Astrocyte (in vitro differentiated cells and primary cell): ENCODE results near the gene DAPL1. TPM values are rescaled to one million over a fixed set of nuclear protein-coding genes. Genes with fewer than 3 reads are reported as not detected.

ENCODE experiments used
- DNase-seq: peaks from one replicate; pipeline ENCODE4 v3.0.0-alpha.2; 2010; ENCODE audit warnings: low read depth
- FAIRE-seq: peaks from 2 replicates; lab custom pipeline; 2011; peaks lifted over from hg19 to GRCh38; lab: Jason Lieb, UNC
- H2AFZ ChIP-seq: 2 replicates; pipeline ENCODE4 v1.6.0; 2012; ENCODE audit warnings: low read depth, low read length, inconsistent platforms
- H3K27ac ChIP-seq: 2 replicates; pipeline ENCODE4 v1.5.1; 2011; ENCODE audit warnings: low read depth, low read length, inconsistent platforms
- H3K27me3 ChIP-seq: 2 replicates; pipeline ENCODE4 v1.6.0; 2011; ENCODE audit warnings: low read length, inconsistent platforms; ENCODE audit not compliant: insufficient read depth
- H3K36me3 ChIP-seq: 2 replicates; pipeline ENCODE4 v1.5.1; 2011; ENCODE audit warnings: low read length, inconsistent platforms; ENCODE audit not compliant: insufficient read depth
- H3K4me1 ChIP-seq: 2 replicates; pipeline ENCODE4 v1.5.1; 2011; ENCODE audit warnings: low read length, inconsistent platforms; ENCODE audit not compliant: insufficient read depth
- H3K4me2 ChIP-seq: 2 replicates; pipeline ENCODE4 v1.6.0; 2012; ENCODE audit warnings: low read length, inconsistent platforms
- H3K4me3 ChIP-seq: 2 replicates; pipeline ENCODE4 v1.5.1; 2011; ENCODE audit warnings: low read depth, mild to moderate bottlenecking, low read length, inconsistent platforms; ENCODE audit not compliant: insufficient read depth
- H3K79me2 ChIP-seq: 2 replicates; pipeline ENCODE4 v1.6.0; 2012; ENCODE audit warnings: mild to moderate bottlenecking, low read length, inconsistent platforms; ENCODE audit not compliant: insufficient read depth
- H3K9ac ChIP-seq: 2 replicates; pipeline ENCODE4 v1.6.0; 2012; ENCODE audit warnings: mild to moderate bottlenecking, low read length, inconsistent platforms
- H3K9me3 ChIP-seq: 2 replicates; pipeline ENCODE4 v1.5.1; 2012; ENCODE audit warnings: low read depth, mild to moderate bottlenecking, low read length, inconsistent platforms; ENCODE audit not compliant: insufficient read depth
- H4K20me1 ChIP-seq: 2 replicates; pipeline ENCODE4 v1.6.0; 2012; ENCODE audit warnings: low read length, inconsistent platforms; ENCODE audit not compliant: insufficient read depth
- H3K27ac Mint-ChIP-seq: one replicate; pipeline ENCODE4 v1.8.0; 2021; ENCODE audit warnings: mild to moderate bottlenecking, mixed read lengths; ENCODE audit not compliant: unreplicated experiment
- H3K27me3 Mint-ChIP-seq: one replicate; pipeline ENCODE4 v1.8.0; 2021; ENCODE audit warnings: low read depth, mixed read lengths; ENCODE audit not compliant: unreplicated experiment
- H3K36me3 Mint-ChIP-seq: one replicate; pipeline ENCODE4 v1.8.0; 2021; ENCODE audit warnings: low read depth, mixed read lengths; ENCODE audit not compliant: unreplicated experiment
- H3K4me1 Mint-ChIP-seq: one replicate; pipeline ENCODE4 v1.8.0; 2021; ENCODE audit warnings: low read depth, mixed read lengths; ENCODE audit not compliant: unreplicated experiment
- H3K4me3 Mint-ChIP-seq: one replicate; pipeline ENCODE4 v1.8.0; 2021; ENCODE audit warnings: mild to moderate bottlenecking, moderate library complexity, mixed read lengths; ENCODE audit not compliant: unreplicated experiment
- H3K9me3 Mint-ChIP-seq: one replicate; pipeline ENCODE4 v1.8.0; 2021; ENCODE audit warnings: mild to moderate bottlenecking, mixed read lengths; ENCODE audit not compliant: unreplicated experiment
- EZH2 ChIP-seq: IDR thresholded peaks from 2 replicates; pipeline ENCODE4 v1.6.1; 2012; ENCODE audit warnings: mild to moderate bottlenecking, low read length, inconsistent platforms; ENCODE audit not compliant: insufficient read depth
- total RNA-seq: library from RNA; stranded (reverse); gene quantifications from 2 replicates; pipeline ENCODE4 v1.2.1, GENCODE V29; 2021
- TF ChIP-seq, protein P1 (sequence below): IDR thresholded peaks from 2 replicates; pipeline ENCODE4 v1.5.1; 2011; ENCODE audit warnings: low read depth, mild to moderate bottlenecking, inconsistent platforms, low read length, moderate library complexity; ENCODE audit not compliant: insufficient read depth

Gene DAPL1
- total RNA-seq, 1 donor from 2014 or later: not detected

DNA sequence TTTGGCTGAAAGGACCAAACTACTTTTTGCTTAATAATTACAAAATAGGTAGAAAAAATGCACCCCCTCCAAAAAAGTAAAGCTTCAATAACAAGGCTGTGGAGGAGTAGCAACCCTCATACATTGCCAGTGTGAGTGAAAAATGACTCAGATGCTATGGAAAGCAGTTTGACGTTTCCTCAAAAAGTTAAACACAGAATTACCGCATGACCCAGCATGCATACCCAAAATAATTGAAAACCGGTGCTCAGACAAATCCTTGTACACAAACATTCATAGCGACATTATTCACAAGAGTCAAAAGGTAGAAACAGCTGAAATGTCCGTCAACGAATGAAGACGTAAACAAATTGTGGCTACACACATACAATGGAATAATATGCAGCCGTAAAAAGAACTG is 38.8 kb upstream of the DAPL1 start:
- no peak for FAIRE-seq

GRCh38 chr2:158756976-158757375 is 38.1 kb upstream of the DAPL1 start:
- DNase-seq: peak; percentile 58
- no peaks in the 10 kb centered on the region for H3K36me3 Mint-ChIP-seq
- peak overlapping the region; percentile 24 for H3K4me2 ChIP-seq
- H3K4me3 Mint-ChIP-seq: no peak overlapping the region
- no peak for TF ChIP-seq EZH2
- H3K9me3 Mint-ChIP-seq: peaks cover 2% of the 10 kb centered on the region
- no peaks in the 10 kb centered on the region for H3K27me3 Mint-ChIP-seq
- H3K9me3 ChIP-seq: no peaks in the 10 kb centered on the region
- no peak overlapping the region for H3K27ac Mint-ChIP-seq
- H3K36me3 ChIP-seq: no peaks in the 10 kb centered on the region
- no peak overlapping the region for H3K4me3 ChIP-seq
- H3K27me3 ChIP-seq: no peaks in the 10 kb centered on the region
- no peak overlapping the region for H3K9ac ChIP-seq
- no peak overlapping the region for H3K27ac ChIP-seq
- H4K20me1 ChIP-seq: no peaks in the 10 kb centered on the region
- H3K4me1 ChIP-seq: peaks cover 14% of the 10 kb centered on the region
- FAIRE-seq: no peak
- H3K79me2 ChIP-seq: no peaks in the 10 kb centered on the region
- H3K4me1 Mint-ChIP-seq: peaks cover 22% of the 10 kb centered on the region
- no peak overlapping the region for H2AFZ ChIP-seq

More for the DNA sequence above, 38.8 kb upstream of the DAPL1 start:
- TF ChIP-seq, protein P1, sequence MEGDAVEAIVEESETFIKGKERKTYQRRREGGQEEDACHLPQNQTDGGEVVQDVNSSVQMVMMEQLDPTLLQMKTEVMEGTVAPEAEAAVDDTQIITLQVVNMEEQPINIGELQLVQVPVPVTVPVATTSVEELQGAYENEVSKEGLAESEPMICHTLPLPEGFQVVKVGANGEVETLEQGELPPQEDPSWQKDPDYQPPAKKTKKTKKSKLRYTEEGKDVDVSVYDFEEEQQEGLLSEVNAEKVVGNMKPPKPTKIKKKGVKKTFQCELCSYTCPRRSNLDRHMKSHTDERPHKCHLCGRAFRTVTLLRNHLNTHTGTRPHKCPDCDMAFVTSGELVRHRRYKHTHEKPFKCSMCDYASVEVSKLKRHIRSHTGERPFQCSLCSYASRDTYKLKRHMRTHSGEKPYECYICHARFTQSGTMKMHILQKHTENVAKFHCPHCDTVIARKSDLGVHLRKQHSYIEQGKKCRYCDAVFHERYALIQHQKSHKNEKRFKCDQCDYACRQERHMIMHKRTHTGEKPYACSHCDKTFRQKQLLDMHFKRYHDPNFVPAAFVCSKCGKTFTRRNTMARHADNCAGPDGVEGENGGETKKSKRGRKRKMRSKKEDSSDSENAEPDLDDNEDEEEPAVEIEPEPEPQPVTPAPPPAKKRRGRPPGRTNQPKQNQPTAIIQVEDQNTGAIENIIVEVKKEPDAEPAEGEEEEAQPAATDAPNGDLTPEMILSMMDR: no peak
- no peak for TF ChIP-seq EZH2
- Mint-ChIP-seq H3K27ac (no peak overlapping the region), H3K4me1 (peaks cover 17% of the 10 kb centered on the region), H3K4me3 (no peak overlapping the region), H3K36me3 (no peaks in the 10 kb centered on the region), H3K27me3 (no peaks in the 10 kb centered on the region), H3K9me3 (peaks cover 2% of the 10 kb centered on the region)
- no peaks in the 10 kb centered on the region for H4K20me1 ChIP-seq
- H3K36me3 ChIP-seq: no peaks in the 10 kb centered on the region
- H3K4me2 ChIP-seq: peak overlapping the region; percentile 24
- H3K27ac ChIP-seq: no peak overlapping the region
- H3K4me3 ChIP-seq: no peak overlapping the region
- no peaks in the 10 kb centered on the region for H3K79me2 ChIP-seq
- no peak for DNase-seq
- no peaks in the 10 kb centered on the region for H3K27me3 ChIP-seq
- H2AFZ ChIP-seq: no peak overlapping the region
- peaks cover 14% of the 10 kb centered on the region for H3K4me1 ChIP-seq
- no peaks in the 10 kb centered on the region for H3K9me3 ChIP-seq
- H3K9ac ChIP-seq: no peak overlapping the region

DNA sequence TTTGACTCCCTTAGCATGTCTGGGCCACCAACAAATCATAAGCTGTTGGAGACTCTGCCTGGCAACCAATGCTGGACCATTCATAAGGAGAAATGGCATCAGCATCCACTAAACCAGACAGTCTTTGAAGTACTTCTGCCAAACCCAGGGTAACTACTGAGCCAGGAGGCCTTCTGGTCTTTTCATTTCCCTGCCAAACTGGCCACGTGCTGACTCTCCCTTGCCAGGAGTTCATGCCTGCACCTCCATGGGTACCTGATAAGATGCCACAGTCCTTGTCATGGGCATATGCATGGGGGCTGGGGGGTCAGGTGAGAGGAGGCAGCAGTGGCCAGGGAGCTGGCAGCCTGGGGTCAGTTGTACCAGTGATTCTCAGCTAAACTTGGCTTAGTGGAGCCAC is 34.2 kb upstream of the DAPL1 start:
- peaks cover 2% of the 10 kb centered on the region for H3K9me3 Mint-ChIP-seq
- Histone ChIP-seq H3K4me2 (no peak overlapping the region), H4K20me1 (no peaks in the 10 kb centered on the region), H3K4me3 (no peak overlapping the region), H3K27me3 (no peaks in the 10 kb centered on the region), H3K36me3 (no peaks in the 10 kb centered on the region), H3K79me2 (no peaks in the 10 kb centered on the region), H3K27ac (no peak overlapping the region), H3K9me3 (no peaks in the 10 kb centered on the region), H3K4me1 (peaks cover 1% of the 10 kb centered on the region), H2AFZ (no peak overlapping the region), H3K9ac (no peak overlapping the region)
- peaks cover 3% of the 10 kb centered on the region for H3K36me3 Mint-ChIP-seq
- FAIRE-seq (no peak), DNase-seq (no peak)
- no peak for TF ChIP-seq EZH2
- TF ChIP-seq, protein P1: no peak
- no peaks in the 10 kb centered on the region for H3K27me3 Mint-ChIP-seq
- H3K27ac Mint-ChIP-seq: no peak overlapping the region
- H3K4me3 Mint-ChIP-seq: no peak overlapping the region
- peaks cover 9% of the 10 kb centered on the region for H3K4me1 Mint-ChIP-seq
